ENCODE results near the gene VSTM5. TPM values are rescaled to one million over a fixed set of nuclear protein-coding genes. Genes with fewer than 3 reads are reported as not detected.

The VSTM5 gene
- total RNA-seq, 1 donor from 2014 or later, result not detected

- Histone ChIP-seq H3K27ac (replicated peaks) (no peak overlapping the region), H3K4me3 (no peak overlapping the region), H3K27me3 (ENCODE audit: low read depth) (no peaks in the 10 kb centered on the region), H3K4me1 (peaks cover 17% of the 10 kb centered on the region), H3K36me3 (peaks cover 84% of the 10 kb centered on the region), H3K9me3 (replicated peaks) (no peaks in the 10 kb centered on the region)
- DNase-seq, result no peak
- no peak for TF ChIP-seq CTCF (IDR thresholded peaks at IDR 0.05; ENCODE audit: borderline replicate concordance)
- intact Hi-C loops (cut with micrococcal nuclease), result no loop called here
Observed at GRCh38 chr11:93791493-93791892, 58.9 kb downstream of the VSTM5 start.

- Histone ChIP-seq H3K27me3 (ENCODE audit: low read depth) (no peaks in the 10 kb centered on the region), H3K27ac (replicated peaks) (peak overlapping the region; percentile 94)
Observed at GRCh38 chr11:93784935-93785360, 65.5 kb downstream of the VSTM5 start.

GRCh38 chr11:93784145-93784934 lies 66.1 kb downstream of the VSTM5 start, which contains the start of gene MED17:
Gene MED17, plus strand, starts transcription at chr11:93784282. Its CDS starts 232 bp downstream, at chr11:93784514.
- no peaks in the 10 kb centered on the region for H3K9me3 ChIP-seq (replicated peaks)
- peak within 1 kb of the TSS; percentile 94 for H3K27ac ChIP-seq (replicated peaks)
- H3K4me1 ChIP-seq, result peaks cover 49% of the 10 kb centered on the region
- intact Hi-C loops (cut with micrococcal nuclease), result no loop called here
- no peaks in the 10 kb centered on the region for H3K27me3 ChIP-seq (ENCODE audit: low read depth)
- DNase-seq, result peak; percentile 92
- H3K36me3 ChIP-seq, result peaks cover 13% of the 10 kb centered on the region
- peak; percentile 59 for TF ChIP-seq CTCF (IDR thresholded peaks at IDR 0.05; ENCODE audit: borderline replicate concordance)
- H3K4me3 ChIP-seq, result peak within 1 kb of the TSS; percentile 97

More at GRCh38 chr11:93784935-93785360, 65.5 kb downstream of the VSTM5 start:
- Histone ChIP-seq H3K4me3 (peak overlapping the region; percentile 97), H3K36me3 (peaks cover 19% of the 10 kb centered on the region), H3K9me3 (replicated peaks) (no peaks in the 10 kb centered on the region), H3K4me1 (peaks cover 49% of the 10 kb centered on the region)
- intact Hi-C loops (cut with micrococcal nuclease), result no loop called here
- TF ChIP-seq CTCF (IDR thresholded peaks at IDR 0.05; ENCODE audit: borderline replicate concordance), result no peak
- DNase-seq, result no peak

GRCh38 chr11:93783765-93784144 lies 66.7 kb downstream of the VSTM5 start:
- Histone ChIP-seq H3K9me3 (replicated peaks) (no peaks in the 10 kb centered on the region), H3K27me3 (ENCODE audit: low read depth) (no peaks in the 10 kb centered on the region), H3K36me3 (peaks cover 8% of the 10 kb centered on the region), H3K4me3 (peak overlapping the region; percentile 97), H3K4me1 (peaks cover 49% of the 10 kb centered on the region), H3K27ac (replicated peaks) (peak overlapping the region; percentile 94)
- no peak for TF ChIP-seq CTCF (IDR thresholded peaks at IDR 0.05; ENCODE audit: borderline replicate concordance)
- intact Hi-C loops (cut with micrococcal nuclease), result no loop called here
- DNase-seq, result no peak

- Histone ChIP-seq H3K27ac (replicated peaks) (peak overlapping the region; percentile 94), H3K4me3 (peak overlapping the region; percentile 97), H3K4me1 (peaks cover 49% of the 10 kb centered on the region), H3K27me3 (ENCODE audit: low read depth) (no peaks in the 10 kb centered on the region), H3K36me3 (peaks cover 4% of the 10 kb centered on the region), H3K9me3 (replicated peaks) (no peaks in the 10 kb centered on the region)
- intact Hi-C loops (cut with micrococcal nuclease), result no loop called here
- TF ChIP-seq CTCF (IDR thresholded peaks at IDR 0.05; ENCODE audit: borderline replicate concordance), result no peak
- no peak for DNase-seq
Observed at GRCh38 chr11:93783362-93783761, 67.1 kb downstream of the VSTM5 start.

All from left ventricle myocardium inferior (tissue), 1 donor.